SKM-1 (cell line): Measurements from ENCODE around the gene PPDPF.

Experiments used
- DNase-seq: peaks from one replicate; lab custom pipeline; 2025; ENCODE audit not compliant: unreplicated experiment; lab: John Stamatoyannopoulos, UW

Gene PPDPF

GRCh38 chr20:63519668-63520503 is 679 bp upstream of the PPDPF start:
- DNase-seq = no peak

GRCh38 chr20:63520934-63521601 is 503 bp downstream of the PPDPF start:
- DNase-seq = no peak

GRCh38 chr20:63521602-63522001 is 1.0 kb downstream of the PPDPF start:
- no peak for DNase-seq

GRCh38 chr20:63522091-63522868 is 1.7 kb downstream of the PPDPF start:
- DNase-seq = no peak

GRCh38 chr20:63522981-63523611 is 2.5 kb downstream of the PPDPF start:
- no peak for DNase-seq

GRCh38 chr20:63525185-63525584 is 4.6 kb downstream of the PPDPF start:
- DNase-seq = no peak

- DNase-seq = no peak
Observed at GRCh38 chr20:63525971-63526370, 5.4 kb downstream of the PPDPF start.

- no peak for DNase-seq
Observed at GRCh38 chr20:63527184-63527583, 6.6 kb downstream of the PPDPF start.

- no peak for DNase-seq
Observed at GRCh38 chr20:63529180-63529860, 8.8 kb downstream of the PPDPF start.

GRCh38 chr20:63529861-63530787 is 9.6 kb downstream of the PPDPF start:
- DNase-seq = no peak

- DNase-seq = no peak
Observed at GRCh38 chr20:63530788-63531160, 10.2 kb downstream of the PPDPF start.

- no peak for DNase-seq
Observed at GRCh38 chr20:63531686-63532448, 11.3 kb downstream of the PPDPF start.

- no peak for DNase-seq
Observed at GRCh38 chr20:63532449-63532971, 11.9 kb downstream of the PPDPF start.

- no peak for DNase-seq
Observed at GRCh38 chr20:63533388-63533787, 12.8 kb downstream of the PPDPF start.

GRCh38 chr20:63533871-63534393 is 13.4 kb downstream of the PPDPF start:
- DNase-seq = no peak

- no peak for DNase-seq
Observed at GRCh38 chr20:63534427-63534830, 13.9 kb downstream of the PPDPF start.

- no peak for DNase-seq
Observed at GRCh38 chr20:63534831-63535651, 14.5 kb downstream of the PPDPF start.
